RWPE2 (cell line): ENCODE results near the gene LDHAL6B.

Source experiments
- ATAC-seq: fragments of 200-7000 bp; cut with Tn5 transposase; 3 replicates; pipeline ENCODE4 v1.9.1; 2021; ENCODE audit warnings: low read depth
- DNase-seq: peaks from one replicate; pipeline ENCODE4 v3.0.0-alpha.2; 2020; ENCODE audit warnings: low spot score
- H3K27ac ChIP-seq: fragments of 450-650 bp; 2 replicates; pipeline ENCODE4 v1.5.1; 2017; ENCODE audit warnings: mild to moderate bottlenecking; ENCODE audit not compliant: poor library complexity, severe bottlenecking
- H3K27me3 ChIP-seq: fragments of 250-450 bp; sonication (Bioruptor Pico); 2 replicates; pipeline ENCODE4 v1.5.1; 2021; ENCODE audit warnings: mild to moderate bottlenecking, moderate library complexity; ENCODE audit not compliant: insufficient read depth, poor library complexity, severe bottlenecking
- H3K36me3 ChIP-seq: fragments of 250-450 bp; sonication (Bioruptor Pico); 2 replicates; pipeline ENCODE4 v1.5.1; 2020; ENCODE audit warnings: low read depth, mild to moderate bottlenecking, moderate library complexity
- H3K4me1 ChIP-seq: fragments of 250-450 bp; sonication (Bioruptor Pico); 2 replicates; pipeline ENCODE4 v1.5.1; 2021; ENCODE audit warnings: mild to moderate bottlenecking, moderate library complexity; ENCODE audit not compliant: insufficient read depth, poor library complexity, severe bottlenecking
- H3K4me3 ChIP-seq: fragments of 250-450 bp; sonication (Bioruptor Pico); 2 replicates; pipeline ENCODE4 v1.5.1; 2021; ENCODE audit warnings: mild to moderate bottlenecking, moderate library complexity; ENCODE audit not compliant: severe bottlenecking
- H3K9me3 ChIP-seq: fragments of 250-450 bp; sonication (Bioruptor Pico); 2 replicates; pipeline ENCODE4 v1.5.1; 2021; ENCODE audit warnings: mild to moderate bottlenecking, moderate library complexity; ENCODE audit not compliant: severe bottlenecking
- CTCF ChIP-seq: fragments of 450-650 bp; IDR thresholded peaks from one replicate; pipeline ENCODE4 v1.5.1; 2017; ENCODE audit warnings: mild to moderate bottlenecking, moderate library complexity; ENCODE audit not compliant: poor library complexity, severe bottlenecking

Gene LDHAL6B

GRCh38 chr15:59210186-59210585 is 3.5 kb downstream of the LDHAL6B start:
- Histone ChIP-seq H3K27ac (no peak overlapping the region), H3K27me3 (no peaks in the 10 kb centered on the region), H3K9me3 (no peaks in the 10 kb centered on the region), H3K4me1 (no peaks in the 10 kb centered on the region), H3K4me3 (no peak overlapping the region), H3K36me3 (peaks cover 94% of the 10 kb centered on the region)
- no peak for TF ChIP-seq CTCF
- DNase-seq (no peak), ATAC-seq (no peak)

- Histone ChIP-seq H3K36me3 (peaks cover 90% of the 10 kb centered on the region), H3K4me3 (no peak overlapping the region), H3K27me3 (no peaks in the 10 kb centered on the region), H3K27ac (no peak overlapping the region), H3K9me3 (no peaks in the 10 kb centered on the region), H3K4me1 (no peaks in the 10 kb centered on the region)
- no peak for TF ChIP-seq CTCF
- ATAC-seq (no peak), DNase-seq (peak; percentile 9)
These were observed 10.3 kb downstream of the LDHAL6B start for GRCh38 chr15:59216911-59217310.

- DNase-seq (no peak), ATAC-seq (no peak)
- Histone ChIP-seq H3K27ac (no peak overlapping the region), H3K4me3 (no peak overlapping the region), H3K9me3 (no peaks in the 10 kb centered on the region), H3K4me1 (no peaks in the 10 kb centered on the region), H3K36me3 (peaks cover 91% of the 10 kb centered on the region), H3K27me3 (no peaks in the 10 kb centered on the region)
- no peak for TF ChIP-seq CTCF
These were observed 11.3 kb downstream of the LDHAL6B start for GRCh38 chr15:59217876-59218498.

GRCh38 chr15:59218710-59219109 is 12.1 kb downstream of the LDHAL6B start:
- Histone ChIP-seq H3K27me3 (no peaks in the 10 kb centered on the region), H3K27ac (no peak overlapping the region), H3K4me1 (no peaks in the 10 kb centered on the region), H3K36me3 (peaks cover 93% of the 10 kb centered on the region), H3K4me3 (no peak overlapping the region), H3K9me3 (no peaks in the 10 kb centered on the region)
- ATAC-seq (no peak), DNase-seq (no peak)
- TF ChIP-seq CTCF: no peak

- Histone ChIP-seq H3K27me3 (no peaks in the 10 kb centered on the region), H3K4me1 (no peaks in the 10 kb centered on the region), H3K27ac (no peak overlapping the region), H3K36me3 (peaks cover 93% of the 10 kb centered on the region), H3K4me3 (no peak overlapping the region), H3K9me3 (no peaks in the 10 kb centered on the region)
- DNase-seq (no peak), ATAC-seq (peak; percentile 55; the same call in 2 of the 3 replicates)
- no peak for TF ChIP-seq CTCF
These were observed 15.2 kb downstream of the LDHAL6B start for GRCh38 chr15:59221511-59222505.
